ELR (cell line): ENCODE results near the gene HRC.

Experiments
- DNase-seq: peaks from one replicate; pipeline ENCODE4 v3.0.0-alpha.2; 2015; ENCODE audit warnings: low read depth

Gene HRC

DNA sequence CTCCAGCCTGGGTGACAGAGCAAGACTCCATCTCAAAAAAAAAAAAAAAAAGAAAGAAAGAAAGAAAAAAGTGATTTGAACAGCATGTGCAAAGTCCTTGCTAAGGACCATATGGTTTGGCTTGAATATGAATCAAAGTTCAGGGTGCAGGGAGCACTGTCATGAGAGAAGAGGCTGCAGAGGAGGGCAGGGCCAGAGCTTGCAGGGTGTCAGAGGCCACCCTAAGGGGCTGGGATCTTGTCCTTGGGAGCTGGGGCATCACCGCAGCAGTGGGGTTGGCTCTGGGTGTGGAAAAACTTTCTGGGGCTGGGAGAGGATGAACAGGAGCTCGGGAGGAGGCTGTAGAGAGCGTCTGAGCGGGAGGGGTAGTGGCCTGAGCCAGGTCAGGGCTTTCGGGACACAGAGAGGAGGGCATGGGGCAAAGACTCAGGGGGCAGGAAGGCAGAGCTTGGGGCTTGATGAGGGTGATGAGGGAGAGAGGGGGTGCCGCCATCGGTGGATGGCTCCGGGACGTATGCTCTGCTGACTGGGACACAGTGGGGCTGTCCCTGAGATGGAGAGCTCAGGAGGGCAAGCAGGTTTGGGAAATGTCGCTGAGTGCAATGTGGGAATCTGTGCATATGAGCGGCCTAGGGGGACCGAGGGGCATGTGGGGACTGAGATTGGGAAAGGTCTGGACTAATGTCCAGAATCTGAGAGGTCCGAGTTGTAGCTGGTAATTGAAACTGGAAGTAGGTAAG is 5.4 kb upstream of the HRC start:
- DNase-seq = no peak

GRCh38 chr19:49157445-49158224 is 2.4 kb upstream of the HRC start, which contains the start of gene TRPM4:
Gene TRPM4 (plus strand): TSS chr19:49157792. CDS start chr19:49157867, 75 bp downstream.
- DNase-seq = peak; percentile 84

- DNase-seq = no peak
These were observed 687 bp upstream of the HRC start for GRCh38 chr19:49155820-49156346.

DNA sequence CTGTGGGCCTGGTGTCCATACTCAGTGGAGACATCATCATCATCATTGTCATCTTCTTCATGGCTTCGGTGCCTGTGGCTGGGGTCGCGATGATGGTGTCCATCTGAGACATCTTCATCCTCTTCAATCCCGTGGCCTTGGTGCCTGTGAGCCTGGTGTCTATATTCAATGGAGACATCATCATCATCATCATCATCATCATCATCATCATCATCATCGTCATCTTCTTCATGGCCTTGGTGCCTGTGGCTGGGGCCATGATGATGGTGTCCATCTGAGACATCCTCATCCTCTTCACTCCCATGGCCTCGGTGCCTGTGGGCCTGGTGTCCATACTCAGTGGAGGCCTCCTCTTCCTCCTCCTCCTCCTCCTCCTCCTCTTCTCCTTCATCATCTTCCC is 917 bp downstream of the HRC start:
- DNase-seq = no peak

DNA sequence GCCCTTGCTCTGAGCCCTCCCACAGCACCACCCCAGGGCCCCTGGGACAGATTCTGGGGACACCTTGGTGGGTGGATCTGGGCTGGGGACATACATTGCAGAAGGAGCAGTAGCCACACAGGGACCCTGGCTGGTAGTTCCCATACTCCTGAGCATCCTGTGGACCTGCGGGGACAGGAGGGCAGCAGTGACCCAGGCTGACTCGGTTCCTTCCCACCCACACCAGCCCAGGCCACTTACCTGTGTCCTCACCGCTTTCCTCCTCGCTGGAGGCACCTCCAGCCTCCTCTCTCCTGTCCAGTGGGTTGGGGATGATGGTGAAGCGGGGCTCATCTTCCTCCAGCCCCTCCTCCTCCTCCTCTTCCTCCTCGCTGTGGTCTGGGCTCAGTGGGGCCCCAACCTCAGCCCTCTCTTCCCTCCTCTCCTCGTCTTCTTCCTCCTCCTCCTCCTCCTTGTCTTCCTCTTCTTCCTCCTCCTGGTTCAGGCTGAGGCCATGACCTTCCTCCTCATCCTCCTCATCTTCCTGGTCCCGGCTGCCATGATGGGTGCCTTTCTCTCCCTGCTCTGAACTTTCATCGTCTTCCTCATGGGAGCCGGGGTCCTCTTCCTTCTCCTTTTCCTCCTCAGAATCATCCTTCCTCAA is 1.9 kb downstream of the HRC start:
- no peak for DNase-seq

DNA sequence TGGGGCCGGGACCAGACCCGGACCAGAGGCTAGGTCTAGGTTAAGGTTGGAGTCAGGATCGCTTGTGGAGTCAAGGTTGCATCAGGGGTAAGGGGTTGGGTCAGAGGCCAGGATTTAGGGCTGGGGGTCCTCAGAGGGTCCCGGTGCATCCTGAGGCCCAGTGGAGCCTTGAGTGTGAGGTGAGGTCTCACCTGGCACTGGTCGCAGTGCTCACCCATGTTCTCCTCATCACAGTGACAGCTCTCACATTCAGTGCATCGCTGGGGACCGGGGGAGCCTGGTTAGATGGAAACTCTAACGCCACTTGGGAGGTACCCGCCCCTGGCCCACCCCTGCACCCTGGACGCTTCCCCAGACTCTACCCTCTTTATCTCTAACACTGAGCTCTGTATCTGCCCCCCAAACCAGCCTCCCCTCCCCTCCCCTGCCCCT is 3.1 kb downstream of the HRC start:
- DNase-seq = no peak

DNA sequence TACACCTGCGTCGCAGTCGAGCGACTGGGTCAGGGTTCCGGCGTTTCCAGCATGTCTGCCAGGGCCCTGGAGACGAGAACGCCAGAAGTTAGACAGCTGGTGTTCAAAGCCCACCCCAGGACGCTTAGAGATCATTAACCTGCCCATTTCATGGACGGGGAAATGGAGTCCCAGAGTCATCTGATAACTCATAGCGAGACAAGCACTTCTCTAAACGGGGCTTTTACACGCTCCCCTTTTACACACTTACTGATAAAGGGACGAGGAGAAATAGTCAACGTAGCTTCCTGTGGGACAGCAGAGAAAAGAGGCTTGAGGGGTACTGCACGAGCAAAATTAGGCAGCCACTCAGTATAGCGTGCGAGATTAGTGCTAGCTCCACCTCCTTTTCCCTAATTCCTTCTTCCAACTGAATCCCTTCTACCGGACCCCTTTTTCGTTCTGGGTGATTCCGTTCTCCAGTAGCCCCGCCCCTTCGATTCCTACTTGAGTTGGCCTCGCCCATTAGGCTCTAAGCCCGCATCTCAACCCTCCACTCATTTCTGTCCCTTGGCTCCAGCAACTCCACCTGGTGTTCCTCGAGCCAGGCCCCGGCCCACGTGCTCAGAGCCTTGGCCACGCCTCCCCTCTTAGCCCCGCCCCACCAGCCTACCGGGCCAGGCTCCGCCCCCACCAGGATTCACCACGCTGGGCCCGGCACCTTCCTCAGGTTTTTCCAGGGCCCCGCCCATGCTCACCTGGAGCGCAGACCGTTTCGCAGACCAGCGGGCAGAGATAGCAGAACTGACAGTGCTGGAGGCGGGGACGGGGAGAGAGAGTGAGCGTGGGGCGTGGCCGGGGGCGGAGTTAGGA is 3.7 kb downstream of the HRC start:
- peak; percentile 49 for DNase-seq

GRCh38 chr19:49150944-49151243 is 4.3 kb downstream of the HRC start:
- no peak for DNase-seq

DNA sequence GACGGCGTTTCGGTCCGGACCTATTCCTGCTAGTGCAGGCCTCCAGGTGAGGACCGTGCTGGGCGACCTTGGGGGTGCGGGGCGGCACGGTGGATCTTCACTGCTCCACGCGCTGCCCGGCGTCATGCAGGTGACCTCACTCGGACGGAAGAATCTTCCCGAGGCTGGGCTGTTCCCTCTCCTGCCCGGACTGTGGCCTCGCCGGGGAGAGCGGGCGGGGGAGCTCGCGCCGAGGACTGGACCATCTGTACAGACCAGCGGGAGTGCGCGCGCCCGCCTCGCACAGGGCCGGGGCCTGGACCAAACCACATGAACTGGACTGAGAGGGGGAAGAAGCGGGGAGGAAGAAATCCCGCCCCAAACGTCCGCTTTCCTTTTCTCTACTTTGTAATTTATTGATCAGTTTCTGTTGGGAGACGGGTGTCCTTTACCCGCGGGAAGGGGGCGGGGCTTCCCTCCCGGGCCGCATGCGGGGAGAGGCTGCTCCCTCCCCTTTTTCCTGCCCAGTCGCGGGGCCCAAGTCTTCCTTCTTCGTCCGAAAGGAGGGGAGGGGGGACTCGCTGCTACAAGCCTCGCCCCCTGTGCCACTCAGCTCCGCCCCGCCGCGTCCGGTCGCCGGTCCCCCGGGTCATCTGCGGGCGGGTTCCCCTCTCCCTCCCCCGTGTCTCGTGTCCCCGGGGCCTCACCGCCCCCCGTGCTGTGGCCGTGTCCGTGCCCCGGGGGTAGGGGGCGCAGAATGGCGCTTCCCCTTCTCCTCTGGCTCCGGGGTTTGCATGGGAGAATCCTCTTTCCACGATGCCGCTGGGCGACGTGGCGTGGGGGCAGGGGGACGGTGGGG is 4.9 kb downstream of the HRC start:
- peak; percentile 80 for DNase-seq

DNA sequence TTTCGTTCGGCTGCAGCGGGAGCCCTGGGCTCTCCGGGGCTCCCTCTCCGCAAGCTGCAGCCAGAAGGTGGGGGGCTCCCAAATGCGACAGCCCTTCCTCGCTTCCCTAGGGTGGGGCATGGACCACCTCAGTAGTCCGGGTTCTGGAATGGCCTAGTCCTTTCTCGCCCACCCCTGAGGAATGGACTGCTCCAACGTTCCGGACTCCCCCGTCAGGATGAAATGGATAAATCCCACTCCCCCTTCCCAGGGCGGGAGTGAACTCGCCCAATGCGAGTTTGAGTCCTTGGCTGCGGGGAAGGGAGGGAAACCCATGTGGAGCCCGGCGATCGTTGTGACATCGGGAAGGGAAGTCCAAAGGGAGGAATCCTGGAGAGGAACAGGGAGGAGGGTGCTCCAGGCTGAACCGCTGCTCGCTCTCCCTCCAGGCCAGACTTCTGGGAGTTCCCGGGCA is 5.5 kb downstream of the HRC start:
- DNase-seq = peak; percentile 87

DNA sequence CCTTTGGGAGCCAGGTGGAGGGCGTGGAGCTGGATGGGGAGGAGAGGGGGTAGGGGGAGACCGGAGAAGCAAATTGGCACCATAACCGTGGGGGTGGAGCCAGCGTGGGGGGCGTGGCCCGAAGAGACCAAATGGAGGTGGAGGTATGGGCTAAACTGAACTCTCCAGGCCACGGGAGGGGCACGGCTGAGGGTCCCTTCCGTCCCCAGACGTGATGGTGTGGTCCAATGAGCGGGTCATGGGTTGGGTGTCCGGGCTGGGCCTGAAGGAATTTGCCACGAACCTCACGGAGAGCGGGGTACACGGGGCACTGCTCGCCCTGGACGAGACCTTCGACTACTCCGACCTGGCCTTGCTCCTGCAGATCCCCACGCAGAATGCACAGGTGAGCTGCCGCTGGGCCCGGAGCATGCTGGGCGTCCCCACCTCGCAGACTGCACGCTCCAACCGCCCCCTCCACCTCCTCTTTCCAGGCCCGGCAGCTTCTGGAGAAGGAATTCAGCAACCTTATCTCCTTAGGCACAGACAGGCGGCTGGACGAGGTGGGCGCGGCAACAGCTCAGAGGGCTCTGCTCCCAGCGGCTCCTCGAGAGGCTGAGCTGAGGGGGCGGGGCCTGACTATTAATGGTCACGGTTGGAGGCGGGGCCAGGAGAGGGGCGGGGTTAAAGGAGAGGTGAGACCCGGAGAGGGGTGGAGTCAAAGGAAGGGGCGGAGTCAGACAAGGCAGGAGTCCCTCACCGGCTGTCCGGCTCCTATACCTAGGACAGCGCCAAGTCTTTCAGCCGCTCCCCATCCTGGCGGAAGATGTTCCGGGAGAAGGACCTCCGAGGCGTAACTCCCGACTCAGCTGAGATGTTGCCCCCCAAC is 6.2 kb downstream of the HRC start:
- DNase-seq = peak; percentile 94

DNA sequence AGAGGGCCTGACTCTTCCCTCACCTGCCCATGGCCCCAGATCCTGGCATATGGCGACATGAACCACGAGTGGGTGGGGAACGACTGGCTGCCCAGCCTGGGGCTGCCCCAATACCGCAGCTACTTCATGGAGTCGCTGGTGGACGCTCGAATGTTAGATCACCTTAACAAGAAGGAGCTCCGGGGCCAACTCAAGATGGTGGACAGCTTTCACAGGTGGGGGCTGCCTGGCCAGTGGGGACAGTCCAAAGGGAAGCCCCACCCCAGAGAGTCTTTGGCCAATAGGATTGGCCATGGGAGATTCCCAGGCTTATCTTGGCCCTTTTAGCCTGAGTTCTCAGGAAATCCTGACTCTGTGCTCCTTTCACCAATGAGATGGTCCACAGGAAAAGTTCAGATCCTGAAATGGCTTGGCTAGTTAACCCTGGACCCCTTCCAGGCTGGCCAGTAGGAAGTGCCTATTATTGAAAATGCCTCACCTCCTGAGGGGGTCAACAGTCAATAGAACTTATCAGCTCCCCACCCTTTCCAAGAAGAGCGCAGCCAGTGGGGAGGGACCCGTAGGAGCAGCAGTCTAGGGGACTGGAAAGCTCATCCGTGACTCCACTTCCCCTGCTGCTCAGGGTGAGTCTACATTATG is 7.0 kb downstream of the HRC start:
- no peak for DNase-seq

- DNase-seq = peak; percentile 36
These were observed 8.8 kb downstream of the HRC start for GRCh38 chr19:49146408-49146770.

DNA sequence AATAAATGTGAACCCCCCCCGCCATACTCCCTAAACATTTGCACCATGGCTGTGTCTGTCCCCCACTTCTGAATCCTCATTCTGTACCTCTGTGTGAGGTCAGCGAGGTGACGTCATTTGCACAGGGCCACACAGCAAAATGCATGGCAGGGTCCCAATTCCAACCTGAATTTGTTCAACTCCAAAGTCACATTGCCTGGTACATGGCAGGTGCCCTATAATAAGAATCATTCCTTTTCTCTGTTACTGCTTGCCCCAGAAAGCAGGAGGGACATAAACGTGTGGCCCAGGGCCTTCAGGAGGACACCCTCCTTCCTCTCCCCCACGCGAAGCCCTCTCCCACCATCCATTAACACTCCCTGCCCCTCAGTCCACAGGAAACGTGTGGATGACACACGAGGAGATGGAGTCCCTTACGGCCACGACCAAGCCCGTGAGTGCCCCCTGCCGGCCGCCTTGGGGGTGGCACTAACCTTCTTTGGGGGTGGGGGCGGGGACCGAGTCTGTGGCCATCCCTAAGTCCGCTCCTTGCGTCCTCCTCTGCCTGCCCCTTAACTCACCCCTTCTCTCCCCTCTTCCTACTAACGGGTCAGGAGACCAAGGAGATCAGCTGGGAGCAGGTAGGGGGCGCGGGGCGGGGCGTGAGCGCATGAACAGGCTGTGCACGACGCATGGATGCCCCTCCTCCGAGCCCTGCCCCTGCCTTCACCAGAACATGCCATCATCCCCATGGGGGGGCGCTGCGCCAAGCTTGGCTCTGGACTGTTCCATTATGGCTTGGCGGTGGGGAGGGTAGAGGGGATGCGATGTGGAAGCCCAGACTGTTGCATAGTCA is 9.4 kb downstream of the HRC start:
- DNase-seq = peak; percentile 76

DNA sequence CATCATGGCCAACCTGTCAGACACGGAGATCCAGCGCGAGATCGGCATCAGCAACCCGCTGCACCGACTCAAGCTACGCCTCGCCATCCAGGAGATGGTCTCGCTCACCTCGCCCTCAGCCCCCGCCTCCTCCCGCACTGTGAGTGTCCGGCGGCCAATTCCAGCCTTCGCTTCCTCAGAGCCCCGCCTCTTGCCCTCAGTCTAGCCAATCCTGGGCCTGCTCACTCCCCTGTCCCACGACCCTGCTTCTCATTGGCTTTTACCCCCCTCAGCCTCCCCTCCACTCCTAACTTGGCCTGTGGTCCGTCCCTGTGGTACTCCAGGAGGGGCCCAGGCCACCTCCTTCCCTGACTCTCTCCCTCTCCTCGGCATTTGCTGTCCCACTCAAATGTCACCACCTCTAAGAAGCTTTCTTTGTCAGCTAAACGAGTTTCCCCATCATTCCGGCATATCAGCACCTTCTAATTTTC is 12.3 kb downstream of the HRC start:
- peak; percentile 94 for DNase-seq

DNA sequence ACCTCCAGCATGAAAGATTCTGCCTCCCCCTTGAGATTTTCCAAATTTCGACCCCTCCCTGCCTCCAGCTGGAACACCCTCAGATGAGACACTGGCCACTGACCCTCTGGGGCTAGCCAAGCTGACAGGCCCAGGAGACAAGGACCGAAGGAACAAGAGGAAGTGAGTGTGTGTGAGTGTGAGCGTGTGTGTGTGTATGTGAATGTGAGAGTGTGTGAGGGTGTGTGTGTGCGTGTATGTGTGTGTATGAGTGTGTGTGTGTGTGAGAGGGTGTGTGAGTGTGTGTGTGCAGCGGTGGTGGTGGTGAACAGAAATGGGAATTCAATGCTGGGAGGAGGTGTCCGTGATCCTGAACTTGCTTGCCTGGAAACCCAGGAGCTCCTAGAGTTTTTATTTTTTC is 13.8 kb downstream of the HRC start:
- DNase-seq = no peak

DNA sequence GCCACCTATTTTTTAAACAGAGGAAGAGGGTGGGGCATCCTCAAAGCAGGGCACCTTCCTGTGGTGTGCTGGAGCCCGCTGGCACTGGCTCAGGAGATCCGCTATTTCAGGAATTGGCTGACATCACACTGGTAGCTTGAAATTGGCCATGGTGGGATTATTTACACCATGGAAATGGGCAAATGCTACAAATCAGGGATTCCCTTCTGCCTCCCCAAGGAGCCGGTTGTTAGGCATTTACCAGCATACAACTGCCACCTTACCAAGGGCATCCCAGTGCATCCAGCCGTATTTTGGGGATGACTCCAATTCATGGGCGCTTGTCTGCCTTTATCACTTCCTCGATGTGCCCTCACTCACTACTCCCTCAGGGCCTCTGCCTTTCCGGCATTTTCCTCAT is 14.2 kb downstream of the HRC start:
- no peak for DNase-seq

- no peak for DNase-seq
These were observed 18.4 kb downstream of the HRC start for GRCh38 chr19:49136771-49137171.
